DOHH2 (cell line): ENCODE results near the gene MACROD2.

Experiments used
- H3F3A ChIP-seq: fragments of 200-600 bp; sonication (generic), shearing (Covaris generic); 2 replicates; pipeline ENCODE4 v1.6.0; 2016; ENCODE audit warnings: antibody characterized with exemption, mild to moderate bottlenecking; ENCODE audit not compliant: control insufficient read depth, insufficient read depth
- H3K27ac ChIP-seq: fragments of 200-600 bp; sonication (generic); 2 replicates; pipeline ENCODE4 v1.5.1; 2014; ENCODE audit warnings: low read depth, mild to moderate bottlenecking, low read length, moderate library complexity
- H3K27me3 ChIP-seq: fragments of 200-600 bp; sonication (generic); 2 replicates; pipeline ENCODE4 v1.6.1; 2014; ENCODE audit warnings: mild to moderate bottlenecking, low read length, mixed read lengths; ENCODE audit not compliant: control insufficient read depth
- H3K36me3 ChIP-seq: fragments of 200-600 bp; sonication (generic); 2 replicates; pipeline ENCODE4 v1.6.1; 2014; ENCODE audit warnings: mild to moderate bottlenecking, low read length, moderate library complexity, mixed read lengths; ENCODE audit not compliant: control insufficient read depth
- H3K4me1 ChIP-seq: fragments of 200-600 bp; sonication (generic); 2 replicates; pipeline ENCODE4 v1.6.1; 2014; ENCODE audit warnings: mild to moderate bottlenecking, low read length, mixed read lengths; ENCODE audit not compliant: control insufficient read depth
- H3K4me2 ChIP-seq: fragments of 200-600 bp; sonication (generic); 2 replicates; pipeline ENCODE4 v1.6.0; 2014; ENCODE audit warnings: mild to moderate bottlenecking, low read length, moderate library complexity
- H3K4me3 ChIP-seq: fragments of 200-600 bp; sonication (generic); 2 replicates; pipeline ENCODE4 v1.5.1; 2014; ENCODE audit warnings: mild to moderate bottlenecking, low read length, mixed read lengths
- H3K79me2 ChIP-seq: fragments of 200-600 bp; sonication (generic); 2 replicates; pipeline ENCODE4 v1.6.1; 2014; ENCODE audit warnings: mild to moderate bottlenecking, low read length, mixed read lengths; ENCODE audit not compliant: control insufficient read depth
- H3K9me2 ChIP-seq: fragments of 200-600 bp; sonication (generic); replicated peaks from 2 replicates; pipeline ENCODE4 v1.6.1; 2014; ENCODE audit warnings: mild to moderate bottlenecking, low read length, mixed read lengths; ENCODE audit not compliant: control insufficient read depth
- H3K9me3 ChIP-seq: fragments of 200-600 bp; sonication (generic); 2 replicates; pipeline ENCODE4 v1.6.1; 2014; ENCODE audit warnings: antibody characterized with exemption, low read length, mixed read lengths; ENCODE audit not compliant: control insufficient read depth, insufficient read depth
- H4K20me1 ChIP-seq: fragments of 200-600 bp; sonication (generic); 2 replicates; pipeline ENCODE4 v1.6.0; 2014; ENCODE audit warnings: low read depth, mild to moderate bottlenecking, antibody characterized with exemption, low read length, moderate library complexity; ENCODE audit not compliant: control insufficient read depth, insufficient read depth
- EZH2phosphoT487 ChIP-seq: fragments of 200-600 bp; sonication (generic); IDR thresholded peaks from 2 replicates; pipeline ENCODE4 v1.6.1; 2017; ENCODE audit warnings: borderline replicate concordance, mild to moderate bottlenecking, antibody characterized with exemption, low read length, moderate library complexity, mixed read lengths
- TF ChIP-seq, protein P1 (sequence below): fragments of 200-600 bp; sonication (generic); IDR thresholded peaks from one replicate; pipeline ENCODE4 v1.5.1; 2014; ENCODE audit warnings: antibody characterized with exemption, mild to moderate bottlenecking, low read depth, low read length; ENCODE audit not compliant: poor library complexity, severe bottlenecking

Gene MACROD2

DNA sequence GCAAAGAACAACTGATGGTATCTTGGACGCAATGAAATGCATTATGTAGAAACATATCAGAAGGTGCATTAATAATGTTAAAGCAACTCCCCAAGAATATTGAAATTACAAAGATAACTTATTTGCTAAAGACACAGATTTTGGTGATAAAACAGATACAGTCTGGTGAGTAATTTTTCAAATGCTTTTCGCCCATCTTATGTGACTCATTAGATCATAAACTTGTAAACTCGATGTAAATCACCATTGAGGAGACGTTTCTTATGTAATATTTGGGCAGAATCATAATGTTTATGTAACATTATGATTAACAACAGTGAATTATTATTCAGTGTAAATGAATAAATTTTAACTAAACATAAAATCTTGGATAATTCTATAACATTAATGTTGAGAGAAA lies 1969.8 kb downstream of the MACROD2 start:
- Histone ChIP-seq H3K27ac (no peak overlapping the region), H4K20me1 (no peaks in the 10 kb centered on the region), H3K4me1 (no peaks in the 10 kb centered on the region), H3K4me2 (no peak overlapping the region), H3K4me3 (no peak overlapping the region), H3F3A (no peaks in the 10 kb centered on the region), H3K9me2 (no peaks in the 10 kb centered on the region), H3K36me3 (no peaks in the 10 kb centered on the region), H3K27me3 (no peaks in the 10 kb centered on the region), H3K79me2 (no peaks in the 10 kb centered on the region), H3K9me3 (no peaks in the 10 kb centered on the region)
- TF ChIP-seq EZH2phosphoT487, result no peak
- TF ChIP-seq, protein P1, sequence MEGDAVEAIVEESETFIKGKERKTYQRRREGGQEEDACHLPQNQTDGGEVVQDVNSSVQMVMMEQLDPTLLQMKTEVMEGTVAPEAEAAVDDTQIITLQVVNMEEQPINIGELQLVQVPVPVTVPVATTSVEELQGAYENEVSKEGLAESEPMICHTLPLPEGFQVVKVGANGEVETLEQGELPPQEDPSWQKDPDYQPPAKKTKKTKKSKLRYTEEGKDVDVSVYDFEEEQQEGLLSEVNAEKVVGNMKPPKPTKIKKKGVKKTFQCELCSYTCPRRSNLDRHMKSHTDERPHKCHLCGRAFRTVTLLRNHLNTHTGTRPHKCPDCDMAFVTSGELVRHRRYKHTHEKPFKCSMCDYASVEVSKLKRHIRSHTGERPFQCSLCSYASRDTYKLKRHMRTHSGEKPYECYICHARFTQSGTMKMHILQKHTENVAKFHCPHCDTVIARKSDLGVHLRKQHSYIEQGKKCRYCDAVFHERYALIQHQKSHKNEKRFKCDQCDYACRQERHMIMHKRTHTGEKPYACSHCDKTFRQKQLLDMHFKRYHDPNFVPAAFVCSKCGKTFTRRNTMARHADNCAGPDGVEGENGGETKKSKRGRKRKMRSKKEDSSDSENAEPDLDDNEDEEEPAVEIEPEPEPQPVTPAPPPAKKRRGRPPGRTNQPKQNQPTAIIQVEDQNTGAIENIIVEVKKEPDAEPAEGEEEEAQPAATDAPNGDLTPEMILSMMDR, result no peak

DNA sequence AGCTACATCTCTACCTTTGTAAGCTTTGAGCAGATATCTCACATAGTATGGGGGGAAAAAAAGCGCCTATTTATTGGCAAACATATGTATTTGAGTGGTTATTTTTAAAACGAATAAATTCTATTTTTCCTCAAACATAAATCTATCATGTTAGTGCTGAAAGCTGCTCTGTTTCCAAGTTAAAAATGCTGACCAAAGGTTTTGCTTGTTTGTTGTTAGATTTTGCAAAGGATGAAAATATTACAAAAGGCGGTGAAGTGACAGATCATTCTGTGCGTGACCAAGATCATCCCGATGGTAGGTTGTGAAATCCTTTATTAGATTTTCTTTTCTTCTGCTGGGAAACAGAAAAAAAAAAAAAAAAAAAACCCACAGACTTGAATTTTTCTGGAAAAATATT lies 1972.0 kb downstream of the MACROD2 start:
- Histone ChIP-seq H3K9me2 (no peaks in the 10 kb centered on the region), H3K36me3 (no peaks in the 10 kb centered on the region), H3K27me3 (no peaks in the 10 kb centered on the region), H3K4me2 (no peak overlapping the region), H3K9me3 (no peaks in the 10 kb centered on the region), H4K20me1 (no peaks in the 10 kb centered on the region), H3K79me2 (no peaks in the 10 kb centered on the region), H3K4me1 (no peaks in the 10 kb centered on the region), H3K27ac (no peak overlapping the region), H3F3A (no peaks in the 10 kb centered on the region), H3K4me3 (no peak overlapping the region)
- TF ChIP-seq, protein P1, result no peak
- no peak for TF ChIP-seq EZH2phosphoT487

DNA sequence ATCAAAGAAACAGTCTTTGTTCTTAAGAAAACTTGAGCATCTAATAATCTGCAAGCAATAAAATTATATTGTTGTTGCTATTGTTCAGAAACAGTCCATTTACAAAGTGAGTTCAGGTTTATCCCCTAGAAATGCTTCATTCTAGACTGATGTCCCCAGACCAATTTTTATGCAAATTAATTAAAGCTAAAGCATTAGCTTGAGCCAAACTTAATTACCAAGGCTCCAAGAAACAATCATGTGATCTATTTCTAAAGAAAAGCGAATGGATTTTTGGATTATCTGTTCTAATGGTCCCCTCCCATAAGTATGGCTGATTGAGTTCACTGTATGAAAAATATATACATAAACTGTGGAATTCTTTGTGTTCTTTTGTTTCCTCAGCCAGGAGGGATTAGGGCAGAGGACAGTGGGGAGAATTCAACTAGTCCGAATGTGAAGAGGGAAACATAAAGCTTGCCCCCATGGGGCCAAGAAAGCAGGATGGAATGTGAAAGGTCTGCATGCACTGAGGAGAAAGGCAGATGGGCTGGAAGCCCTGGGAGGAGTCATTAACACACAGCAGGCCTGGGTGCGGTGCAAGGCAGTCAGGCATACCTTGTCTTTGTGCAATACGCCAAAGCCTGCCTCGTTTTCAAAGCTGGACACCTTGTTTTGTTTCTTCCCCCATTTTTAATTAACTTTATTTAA lies 1980.9 kb downstream of the MACROD2 start:
- Histone ChIP-seq H3K27me3 (no peaks in the 10 kb centered on the region), H3K9me2 (no peaks in the 10 kb centered on the region), H3F3A (no peaks in the 10 kb centered on the region), H3K4me3 (no peak overlapping the region), H3K27ac (no peak overlapping the region), H3K36me3 (no peaks in the 10 kb centered on the region), H3K4me1 (no peaks in the 10 kb centered on the region), H3K79me2 (no peaks in the 10 kb centered on the region), H3K9me3 (no peaks in the 10 kb centered on the region), H3K4me2 (no peak overlapping the region), H4K20me1 (no peaks in the 10 kb centered on the region)
- no peak for TF ChIP-seq EZH2phosphoT487
- TF ChIP-seq, protein P1, result no peak
